ENCODE data around the gene ELF1. TPM values are rescaled to one million over a fixed set of nuclear protein-coding genes. Genes with fewer than 3 reads are reported as not detected.

ELF1 gene
- 131 and 151 TPM in 2 replicates for total RNA-seq

DNA sequence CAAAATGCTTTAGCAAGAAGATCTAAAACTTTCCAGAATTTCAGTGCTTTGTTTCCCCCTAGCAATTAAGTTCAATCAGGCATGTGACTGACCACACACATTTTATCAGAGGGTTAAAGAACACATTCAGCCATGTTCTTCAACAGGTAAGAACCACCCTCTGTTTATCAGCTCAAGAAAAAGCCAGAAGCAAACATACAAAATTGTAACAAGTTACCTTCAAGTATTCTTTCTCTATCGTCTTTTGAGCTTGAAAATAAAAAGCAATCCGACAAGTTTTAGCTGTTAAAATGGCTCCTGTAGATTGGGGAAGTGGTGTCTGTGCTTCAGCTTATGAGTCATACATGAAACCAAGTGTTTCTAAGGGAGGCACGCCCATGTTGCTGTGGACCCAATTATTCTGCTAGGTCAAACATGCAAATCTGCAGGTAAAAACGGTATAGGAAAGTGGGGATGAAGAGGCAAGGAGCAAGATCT is at the start of gene ELF1:
Gene ELF1 (minus strand): TSS at position 306 of the 477 bp plus-strand sequence. CDS start 37,262 bp downstream, outside the sequence.

DNA sequence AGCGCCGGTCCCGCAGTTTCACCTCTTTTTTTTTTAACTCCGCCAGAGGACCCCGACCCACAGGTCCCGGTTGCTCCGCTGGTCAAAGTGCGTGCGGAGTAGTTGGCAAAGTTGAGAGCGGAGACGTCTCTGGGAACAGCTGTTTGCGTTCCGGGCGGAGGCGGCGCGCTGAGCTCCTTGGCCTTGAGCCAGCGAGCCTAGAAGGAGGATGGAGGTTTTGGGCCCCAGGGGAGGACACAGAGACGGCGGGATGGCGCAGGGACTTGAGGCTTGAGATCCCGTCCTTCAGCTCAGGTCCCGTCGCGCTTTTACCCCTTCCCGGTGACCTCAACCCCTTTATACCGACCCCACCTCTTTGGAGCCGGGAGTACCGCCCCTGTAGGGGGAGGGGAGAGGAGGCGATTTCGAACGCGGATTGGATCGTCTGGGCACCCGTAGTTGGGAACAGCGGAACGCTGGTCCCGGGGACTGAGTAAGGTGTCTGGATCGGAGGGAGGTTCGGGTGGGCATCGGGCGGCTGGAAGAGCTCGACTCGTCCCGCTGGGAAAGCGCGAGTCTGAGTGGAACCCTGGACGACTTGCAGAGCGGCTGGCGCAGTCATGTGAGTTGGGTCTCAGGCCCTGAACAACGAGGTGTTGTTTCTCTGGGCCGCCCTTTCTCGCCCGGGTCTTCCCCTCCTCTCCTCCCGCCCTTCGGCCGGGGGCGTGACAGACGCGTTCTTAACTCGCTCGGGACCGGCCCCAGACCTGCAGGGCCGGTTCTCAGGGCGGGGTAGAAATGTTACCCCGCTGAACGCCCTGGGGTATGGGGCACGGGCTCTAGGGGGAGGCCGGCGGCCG is 42.2 kb upstream of the ELF1 start, which contains the start of gene WBP4:
Gene WBP4 (plus strand): TSS at position 435 of the 839 bp plus-strand sequence. CDS start 165 bp downstream, at position 600.

Other genes with a start within 250 kb of the ELF1 start
- 7.7 and 12.3 TPM in 2 replicates for gene MRPS31, start 248.1 kb downstream of the ELF1 start, total RNA-seq
- 13.6 and 20.2 TPM in 2 replicates for gene SLC25A15, start 229.7 kb downstream of the ELF1 start, total RNA-seq
- gene WBP4, start 42.2 kb upstream of the ELF1 start, total RNA-seq, result 7.6 TPM in 2 replicates
- gene KBTBD6, start 113.5 kb upstream of the ELF1 start, total RNA-seq, result 6.8 and 9.8 TPM in 2 replicates
- 8.5 and 8.8 TPM in 2 replicates for gene KBTBD7, start 175.3 kb upstream of the ELF1 start, total RNA-seq
- gene MTRF1, start 244.3 kb upstream of the ELF1 start, total RNA-seq, result 8.9 and 9.4 TPM in 2 replicates